CD8-positive, alpha-beta memory T cell (primary cell): ENCODE results near the gene IDUA. TPM values are rescaled to one million over a fixed set of nuclear protein-coding genes. Genes with fewer than 3 reads are reported as not detected.
"Not testable (repeated sequence)": the region's sequence is repeated elsewhere in the genome, so short reads cannot be mapped to it uniquely, and the experiment has no call there.

Experiments used
- CTCF ChIA-PET: fragments of 350-600 bp; sonication (Branson Sonifier 250); formaldehyde crosslinking; loops from one replicate; lab custom pipeline; 2021; ENCODE audit warnings: antibody characterized with exemption; lab: Charles Lee
- POLR2A ChIA-PET: fragments of 350-600 bp; sonication (Branson Sonifier 250); formaldehyde crosslinking; loops from one replicate; lab custom pipeline; 2021; ENCODE audit warnings: antibody characterized with exemption; lab: Charles Lee
- DNase-seq, 5 donors: peaks; one replicate each; pipeline versions ENCODE4 v3.0.0 to v3.0.0-alpha.2; 2020 to 2022; ENCODE audit warnings: mixed read lengths in 1 of 5
- H3K27ac ChIP-seq: one replicate; pipeline ENCODE4 v1.7.0; 2013; ENCODE audit warnings: low read depth, mild to moderate bottlenecking, low read length, moderate library complexity
- H3K27me3 ChIP-seq: 2 replicates; pipeline ENCODE4 v1.7.0; 2013; ENCODE audit warnings: low read length, mild to moderate bottlenecking; ENCODE audit not compliant: insufficient read depth, poor library complexity, severe bottlenecking
- H3K36me3 ChIP-seq: 2 replicates; pipeline ENCODE4 v1.7.0; 2013; ENCODE audit warnings: mild to moderate bottlenecking, low read length, moderate library complexity; ENCODE audit not compliant: insufficient read depth
- H3K4me1 ChIP-seq: 2 replicates; pipeline ENCODE4 v1.7.0; 2013; ENCODE audit warnings: mild to moderate bottlenecking, low read length, moderate library complexity; ENCODE audit not compliant: insufficient read depth
- H3K4me3 ChIP-seq: 2 replicates; pipeline ENCODE4 v1.7.0; 2013; ENCODE audit warnings: mild to moderate bottlenecking, low read length
- H3K9me3 ChIP-seq: 2 replicates; pipeline ENCODE4 v1.7.0; 2013; ENCODE audit warnings: mild to moderate bottlenecking, low read length
- H3K27ac Mint-ChIP-seq, 8 donors: one replicate each; pipeline ENCODE4 v1.8.0; 2020 to 2021; ENCODE audit warnings: mixed read lengths in 8 of 8, mild to moderate bottlenecking in 6 of 8, inconsistent platforms in 3 of 8, moderate library complexity in 3 of 8
- H3K27me3 Mint-ChIP-seq, 2 donors: one replicate each; pipeline ENCODE4 v1.8.0; 2020 to 2021; ENCODE audit warnings: mixed read lengths in 2 of 2, mild to moderate bottlenecking in 1 of 2, moderate library complexity in 1 of 2
- H3K36me3 Mint-ChIP-seq, 3 donors: one replicate each; pipeline ENCODE4 v1.8.0; 2020 to 2021; ENCODE audit warnings: mixed read lengths in 3 of 3, inconsistent platforms in 1 of 3, mild to moderate bottlenecking in 1 of 3
- H3K4me1 Mint-ChIP-seq, 3 donors: one replicate each; pipeline ENCODE4 v1.8.0; 2020 to 2021; ENCODE audit warnings: mixed read lengths in 3 of 3, inconsistent platforms in 1 of 3, mild to moderate bottlenecking in 1 of 3
- H3K4me3 Mint-ChIP-seq, 7 donors: one replicate each; pipeline ENCODE4 v1.8.0; 2020 to 2021; ENCODE audit warnings: mixed read lengths in 7 of 7, mild to moderate bottlenecking in 6 of 7, moderate library complexity in 4 of 7, inconsistent platforms in 2 of 7
- H3K9me3 Mint-ChIP-seq, 5 donors: one replicate each; pipeline ENCODE4 v1.8.0; 2020 to 2022; ENCODE audit warnings: mixed read lengths in 5 of 5, mild to moderate bottlenecking in 3 of 5, moderate library complexity in 2 of 5, inconsistent platforms in 1 of 5
- polyA plus RNA-seq: library from polyadenylated mRNA; unstranded; fragments of 300-500 nt; fragmentation: Illumina TruSeq; gene quantifications from one replicate; pipeline ENCODE4 v1.2.3, GENCODE V29; 2021
- total RNA-seq, 2 experiments: library from RNA; stranded (reverse); gene quantifications; one replicate each; pipeline ENCODE4 v1.2.3, GENCODE V29; 2021

IDUA gene
- total and polyA plus RNA-seq, 3 experiments from 2014 or later = 9.3 to 19.1 (median 18.7) TPM

DNA sequence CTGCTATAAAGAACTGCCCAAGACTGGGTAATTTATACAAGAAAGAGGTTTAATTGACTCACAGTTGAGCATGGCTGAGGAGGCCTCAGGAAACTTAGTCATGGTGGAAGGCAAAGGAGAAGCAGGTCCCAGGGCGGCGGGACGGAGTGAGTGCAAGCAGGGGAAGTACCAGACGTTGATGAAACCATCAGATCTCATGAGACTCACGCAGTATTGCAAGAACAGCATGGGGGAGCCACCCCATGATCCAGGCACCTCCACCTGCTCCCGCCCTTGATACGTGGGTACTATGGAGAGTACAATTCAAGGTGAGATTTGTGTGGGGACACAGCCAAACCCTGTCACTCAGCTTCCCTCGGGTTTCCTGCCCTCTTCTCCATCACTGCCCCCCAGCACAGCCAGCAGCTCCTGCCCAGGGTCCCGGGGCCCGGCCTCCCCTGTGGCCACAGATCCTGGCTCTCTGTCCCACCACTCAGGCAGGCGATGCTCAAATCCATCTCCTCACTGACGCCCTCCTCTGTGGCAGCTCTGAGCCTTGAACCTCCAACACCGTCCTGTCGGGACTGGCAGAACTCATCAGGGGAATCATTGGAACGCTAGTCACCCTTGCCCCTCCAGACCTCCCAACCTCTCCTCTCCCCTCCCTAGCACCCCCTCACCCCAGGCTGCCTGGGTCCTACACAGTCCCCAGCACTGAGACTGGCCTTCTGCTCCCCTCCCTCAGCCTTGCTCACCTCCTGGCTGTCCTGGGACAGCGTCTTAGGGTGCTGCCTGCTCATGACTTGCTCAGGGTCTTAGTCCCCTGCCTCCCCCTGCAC, 62.1 kb downstream of the IDUA start:
- POLR2A ChIA-PET = no interaction called here
- Mint-ChIP-seq H3K36me3 (no peaks in the 10 kb centered on the region), H3K4me3 (no peak overlapping the region), H3K9me3 (no peaks in the 10 kb centered on the region), H3K27me3 (peaks cover 27 to 40% of the 10 kb centered on the region in 2 donors), H3K4me1 (peaks cover 0 to 4% (median 3%) of the 10 kb centered on the region in 3 donors), H3K27ac (peak overlapping the region in 2 of 8 donors; percentile 54 to 83)
- Histone ChIP-seq H3K27me3 (peaks cover 9% of the 10 kb centered on the region), H3K36me3 (no peaks in the 10 kb centered on the region), H3K27ac (no peak overlapping the region), H3K4me3 (no peak overlapping the region), H3K9me3 (no peaks in the 10 kb centered on the region), H3K4me1 (no peaks in the 10 kb centered on the region)
- DNase-seq = peak in 1 of 5 donors; percentile 18
- CTCF ChIA-PET = no interaction called here

DNA sequence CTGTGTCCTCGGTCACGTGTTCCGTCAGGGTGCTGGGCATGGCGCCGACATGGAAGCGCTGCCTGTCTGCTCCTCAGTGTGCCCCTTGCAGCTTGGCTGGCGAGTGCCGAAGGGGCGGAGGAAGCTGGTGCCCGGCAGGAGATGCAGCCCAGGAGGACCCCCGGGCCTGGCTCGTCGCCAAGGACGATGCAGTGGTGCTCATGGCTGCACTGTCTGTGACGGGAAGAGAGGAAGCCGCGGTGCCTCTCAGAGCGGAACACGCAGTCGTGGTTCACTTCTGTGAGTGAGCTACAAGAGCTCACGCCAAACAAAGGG, 62.7 kb downstream of the IDUA start:
- Mint-ChIP-seq H3K4me3 (no peak overlapping the region), H3K9me3 (no peaks in the 10 kb centered on the region), H3K36me3 (no peaks in the 10 kb centered on the region), H3K27me3 (peaks cover 27 to 38% of the 10 kb centered on the region in 2 donors), H3K4me1 (peaks cover 0 to 4% (median 3%) of the 10 kb centered on the region in 3 donors), H3K27ac (no peak overlapping the region)
- no peaks in the 10 kb centered on the region for H3K9me3 ChIP-seq
- H3K27me3 ChIP-seq = peaks cover 9% of the 10 kb centered on the region
- H3K4me1 ChIP-seq = no peaks in the 10 kb centered on the region
- no peak for DNase-seq
- H3K4me3 ChIP-seq = no peak overlapping the region
- POLR2A ChIA-PET = no interaction called here
- no peaks in the 10 kb centered on the region for H3K36me3 ChIP-seq
- no peak overlapping the region for H3K27ac ChIP-seq
- CTCF ChIA-PET = no interaction called here

DNA sequence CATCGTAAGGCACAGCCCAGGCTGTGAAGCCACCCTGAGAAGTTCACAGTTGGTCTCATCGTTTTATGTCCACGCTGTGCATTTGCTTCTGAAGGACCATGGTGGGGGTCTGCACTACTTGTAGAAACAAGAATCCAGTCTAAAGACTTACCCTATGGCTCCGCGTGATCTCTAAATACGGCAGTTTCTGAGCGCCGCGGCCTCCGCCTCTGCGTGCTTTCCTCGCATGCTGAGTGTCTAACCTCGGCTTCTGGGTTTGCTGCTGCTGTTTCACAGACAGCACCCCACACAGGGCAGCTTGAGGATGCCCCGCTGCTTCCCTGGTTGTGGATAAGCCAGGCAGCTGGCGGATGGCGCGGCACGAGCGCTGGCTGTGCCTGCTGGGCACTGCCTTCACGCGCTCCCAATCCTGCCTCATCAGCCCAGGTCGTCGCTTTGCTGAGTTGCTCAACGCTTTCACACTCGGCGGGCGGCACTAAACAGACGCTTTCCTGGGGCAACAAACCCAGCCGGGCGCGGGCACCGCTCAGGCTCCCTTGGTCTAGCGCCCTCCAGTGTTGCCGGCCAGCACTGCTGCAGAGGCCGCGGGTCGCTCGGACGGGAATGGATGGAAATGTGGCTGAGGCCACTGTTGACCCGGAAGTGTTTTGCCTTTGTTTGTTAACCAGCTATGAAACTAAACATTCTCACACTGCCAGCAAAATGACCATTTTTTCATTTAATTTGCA, 63.8 kb downstream of the IDUA start:
- no peak overlapping the region for H3K27ac ChIP-seq
- POLR2A ChIA-PET = no interaction called here

DNA sequence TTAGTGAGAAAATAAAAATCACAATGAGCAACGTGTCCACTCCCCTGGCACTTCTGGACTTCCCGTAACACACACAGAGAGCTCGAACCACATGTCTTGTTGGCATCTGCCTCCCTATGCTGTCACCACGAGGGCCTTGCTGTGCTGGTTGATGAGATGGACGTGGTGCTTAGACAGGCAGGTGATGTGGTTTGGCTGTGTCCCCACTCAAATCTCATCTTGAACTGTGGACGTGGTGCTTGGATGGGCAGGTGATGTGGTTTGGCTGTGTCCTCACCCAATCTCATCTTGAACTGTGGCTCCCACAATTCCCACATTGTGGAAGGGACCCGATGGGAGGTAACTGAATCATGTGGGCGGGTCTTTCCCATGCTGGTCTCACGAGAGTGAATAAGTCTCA, 64.6 kb downstream of the IDUA start:
- Mint-ChIP-seq H3K36me3 (peaks cover 0 to 3% (median 0%) of the 10 kb centered on the region in 3 donors), H3K27ac (peak overlapping the region in 2 of 8 donors; percentile 17 to 67), H3K4me3 (no peak overlapping the region), H3K4me1 (peaks cover 11 to 14% (median 14%) of the 10 kb centered on the region in 3 donors), H3K9me3 (no peaks in the 10 kb centered on the region), H3K27me3 (peaks cover 27 to 29% of the 10 kb centered on the region in 2 donors)
- H3K4me3 ChIP-seq = no peak overlapping the region
- peaks cover 4% of the 10 kb centered on the region for H3K27me3 ChIP-seq
- peaks cover 11% of the 10 kb centered on the region for H3K4me1 ChIP-seq
- ChIA-PET POLR2A (no interaction called here), CTCF (no interaction called here)
- no peaks in the 10 kb centered on the region for H3K9me3 ChIP-seq
- H3K36me3 ChIP-seq = no peaks in the 10 kb centered on the region
- no peak for DNase-seq
- no peak overlapping the region for H3K27ac ChIP-seq

More for the DNA sequence above, 63.8 kb downstream of the IDUA start:
- H3K4me1 ChIP-seq = peaks cover 5% of the 10 kb centered on the region
- CTCF ChIA-PET = no interaction called here
- peak overlapping the region in 1 of 8 donors; percentile 67 for H3K27ac Mint-ChIP-seq
- H3K27me3 ChIP-seq = peaks cover 4% of the 10 kb centered on the region
- H3K4me3 Mint-ChIP-seq = no peak overlapping the region
- H3K27me3 Mint-ChIP-seq = peaks cover 26 to 27% of the 10 kb centered on the region in 2 donors
- no peak overlapping the region for H3K4me3 ChIP-seq
- peak in 1 of 5 donors; percentile 14 for DNase-seq
- no peaks in the 10 kb centered on the region for H3K9me3 Mint-ChIP-seq
- no peaks in the 10 kb centered on the region for H3K36me3 ChIP-seq
- no peaks in the 10 kb centered on the region for H3K9me3 ChIP-seq
- H3K36me3 Mint-ChIP-seq = no peaks in the 10 kb centered on the region
- H3K4me1 Mint-ChIP-seq = peaks cover 3 to 6% (median 6%) of the 10 kb centered on the region in 3 donors

DNA sequence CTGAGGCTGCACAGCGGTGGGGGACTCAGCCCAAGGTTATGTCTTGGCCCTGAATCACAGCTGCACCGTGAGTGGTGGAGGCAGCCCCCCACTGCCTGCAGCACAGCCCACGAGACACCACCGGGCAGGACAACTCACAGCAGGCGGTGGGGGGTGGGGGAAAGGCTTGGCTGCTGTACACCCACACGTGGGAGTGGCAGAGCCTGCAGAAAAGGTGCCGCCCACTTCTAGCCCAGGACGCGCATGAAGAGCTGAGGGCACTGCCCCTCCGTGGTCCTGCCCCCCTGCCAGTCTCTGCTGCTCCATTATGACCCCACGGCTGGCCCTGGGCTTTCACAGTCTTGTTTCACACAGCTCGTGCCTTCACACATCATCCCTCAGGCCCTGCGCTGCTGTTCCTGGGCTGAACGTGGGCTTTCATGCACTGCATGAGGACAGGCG, 65.4 kb downstream of the IDUA start:
- Mint-ChIP-seq H3K36me3 (peaks cover 0 to 3% (median 0%) of the 10 kb centered on the region in 3 donors), H3K4me1 (peaks cover 12 to 16% (median 14%) of the 10 kb centered on the region in 3 donors), H3K9me3 (no peaks in the 10 kb centered on the region), H3K27ac (peak overlapping the region in 3 of 8 donors; percentile 35 to 78 (median 73)), H3K27me3 (peaks cover 23 to 24% of the 10 kb centered on the region in 2 donors), H3K4me3 (no peak overlapping the region)
- Histone ChIP-seq H3K27ac (no peak overlapping the region), H3K36me3 (no peaks in the 10 kb centered on the region), H3K4me1 (peaks cover 14% of the 10 kb centered on the region), H3K27me3 (no peaks in the 10 kb centered on the region), H3K4me3 (no peak overlapping the region), H3K9me3 (no peaks in the 10 kb centered on the region)
- peak in 1 of 5 donors; percentile 35 for DNase-seq
- ChIA-PET CTCF (no interaction called here), POLR2A (no interaction called here)

DNA sequence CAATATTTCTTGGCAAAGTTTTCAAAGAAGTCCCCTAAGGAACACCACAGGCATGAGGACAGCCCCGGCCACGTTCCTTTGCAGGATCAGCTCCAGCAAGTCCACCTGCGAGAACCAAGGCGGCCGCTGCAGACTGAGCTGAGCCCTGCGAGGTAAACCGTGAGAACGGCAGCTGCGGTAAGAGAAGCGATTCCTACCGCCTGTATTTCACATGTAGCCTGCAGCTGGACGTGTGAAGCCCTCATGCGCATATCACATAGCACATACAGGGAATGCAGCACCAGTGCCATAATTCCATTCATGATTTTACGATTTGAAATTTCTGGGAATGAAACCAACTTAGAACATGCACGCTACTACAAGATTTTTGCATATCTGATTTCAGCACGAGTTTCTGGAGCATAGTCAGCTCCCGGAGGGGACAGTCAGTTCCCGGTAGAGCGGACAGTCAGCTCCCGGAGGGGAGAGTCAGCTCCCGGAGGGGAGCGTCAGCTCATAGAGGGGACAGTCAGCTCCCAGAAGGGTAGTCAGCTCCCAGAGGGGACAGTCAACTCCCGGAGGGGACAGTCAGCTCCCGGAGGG, 66.3 kb downstream of the IDUA start:
- H3K27ac ChIP-seq = no peak overlapping the region
- no peaks in the 10 kb centered on the region for H3K9me3 ChIP-seq
- H3K4me3 Mint-ChIP-seq = peak overlapping the region in 1 of 7 donors; percentile 50
- H3K36me3 ChIP-seq = no peaks in the 10 kb centered on the region
- peak overlapping the region in 5 of 8 donors; percentile 17 to 78 (median 42) for H3K27ac Mint-ChIP-seq
- ChIA-PET CTCF (no interaction called here), POLR2A (no interaction called here)
- H3K9me3 Mint-ChIP-seq = no peaks in the 10 kb centered on the region
- peaks cover 14% of the 10 kb centered on the region for H3K4me1 ChIP-seq
- H3K4me3 ChIP-seq = no peak overlapping the region
- H3K27me3 ChIP-seq = no peaks in the 10 kb centered on the region
- H3K27me3 Mint-ChIP-seq = peaks cover 15 to 17% of the 10 kb centered on the region in 2 donors
- H3K4me1 Mint-ChIP-seq = peaks cover 12 to 16% (median 14%) of the 10 kb centered on the region in 3 donors
- peak in 1 of 5 donors; percentile 40 for DNase-seq
- H3K36me3 Mint-ChIP-seq = peaks cover 0 to 3% (median 0%) of the 10 kb centered on the region in 3 donors

DNA sequence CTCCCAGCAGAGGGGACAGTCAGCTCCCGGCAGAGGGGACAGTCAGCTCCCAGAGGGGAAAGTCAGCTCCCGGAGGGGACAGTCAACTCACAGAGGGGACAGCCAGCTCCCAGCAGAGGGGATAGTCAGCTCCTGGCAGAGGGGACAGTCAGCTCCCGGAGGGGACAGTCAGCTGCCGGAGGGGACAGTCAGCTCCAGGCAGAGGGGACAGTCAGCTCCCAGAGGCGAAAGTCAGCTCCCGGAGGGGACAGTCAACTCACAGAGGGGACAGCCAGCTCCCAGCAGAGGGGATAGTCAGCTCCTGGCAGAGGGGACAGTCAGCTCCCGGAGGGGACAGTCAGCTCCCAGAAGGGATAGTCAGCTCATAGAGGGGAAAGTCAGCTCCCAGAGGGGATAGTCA, 67.0 kb downstream of the IDUA start:
- H3K4me1 ChIP-seq = peaks cover 14% of the 10 kb centered on the region
- H3K27me3 ChIP-seq, POLR2A ChIA-PET, H3K9me3 ChIP-seq, H3K36me3 Mint-ChIP-seq, H3K4me3 ChIP-seq, H3K27ac ChIP-seq, DNase-seq, H3K9me3 Mint-ChIP-seq, H3K36me3 ChIP-seq, CTCF ChIA-PET, H3K4me3 Mint-ChIP-seq: not testable (repeated sequence)
- peak overlapping the region in 1 of 8 donors; percentile 73 for H3K27ac Mint-ChIP-seq
- H3K4me1 Mint-ChIP-seq = peaks cover 12 to 16% (median 14%) of the 10 kb centered on the region in 3 donors
- peaks cover 10 to 14% of the 10 kb centered on the region in 2 donors for H3K27me3 Mint-ChIP-seq
